BJ (cell line): ENCODE measurements around the gene GRM2. TPM values are rescaled to one million over a fixed set of nuclear protein-coding genes. Genes with fewer than 3 reads are reported as not detected.

Source experiments
- CTCF ChIA-PET: fragments of 350-600 bp; formaldehyde crosslinking; extraction: SDS; loops from one replicate; lab custom pipeline; 2021; ENCODE audit warnings: antibody characterized with exemption, inconsistent platforms; lab: Yijun Ruan, JAX
- POLR2A ChIA-PET: fragments of 300-600 bp; sonication (Branson Sonifier 250); formaldehyde crosslinking; extraction: SDS; loops from one replicate; lab custom pipeline; 2021; ENCODE audit warnings: antibody characterized with exemption; lab: Charles Lee
- DNase-seq: peaks from one replicate; pipeline ENCODE4 v3.0.0-alpha.2; 2011; ENCODE audit warnings: low read depth
- H3K27me3 ChIP-seq: 2 replicates; pipeline ENCODE4 v1.6.0; 2011; ENCODE audit warnings: low read length; ENCODE audit not compliant: control insufficient read depth, insufficient read depth
- H3K36me3 ChIP-seq: 2 replicates; pipeline ENCODE4 v1.5.1; 2011; ENCODE audit warnings: low read length; ENCODE audit not compliant: control insufficient read depth, insufficient read depth
- H3K4me3 ChIP-seq: 2 replicates; pipeline ENCODE4 v1.5.1; 2011; ENCODE audit warnings: low read depth, mild to moderate bottlenecking, control low read depth, low read length
- polyA plus RNA-seq: library from polyadenylated mRNA; depleted of rRNA; stranded (reverse); fragments of >200 nt; gene quantifications from 2 replicates; pipeline ENCODE4 v1.2.3, GENCODE V29; 2011
- TF ChIP-seq, protein P1 (sequence below): IDR thresholded peaks from 2 replicates; pipeline ENCODE4 v1.5.1; 2011; ENCODE audit warnings: low read depth, mild to moderate bottlenecking, control low read depth, inconsistent platforms, low read length, moderate library complexity; ENCODE audit not compliant: insufficient read depth

Gene GRM2
- polyA plus RNA-seq, 1 experiment, result 0.09 TPM

DNA sequence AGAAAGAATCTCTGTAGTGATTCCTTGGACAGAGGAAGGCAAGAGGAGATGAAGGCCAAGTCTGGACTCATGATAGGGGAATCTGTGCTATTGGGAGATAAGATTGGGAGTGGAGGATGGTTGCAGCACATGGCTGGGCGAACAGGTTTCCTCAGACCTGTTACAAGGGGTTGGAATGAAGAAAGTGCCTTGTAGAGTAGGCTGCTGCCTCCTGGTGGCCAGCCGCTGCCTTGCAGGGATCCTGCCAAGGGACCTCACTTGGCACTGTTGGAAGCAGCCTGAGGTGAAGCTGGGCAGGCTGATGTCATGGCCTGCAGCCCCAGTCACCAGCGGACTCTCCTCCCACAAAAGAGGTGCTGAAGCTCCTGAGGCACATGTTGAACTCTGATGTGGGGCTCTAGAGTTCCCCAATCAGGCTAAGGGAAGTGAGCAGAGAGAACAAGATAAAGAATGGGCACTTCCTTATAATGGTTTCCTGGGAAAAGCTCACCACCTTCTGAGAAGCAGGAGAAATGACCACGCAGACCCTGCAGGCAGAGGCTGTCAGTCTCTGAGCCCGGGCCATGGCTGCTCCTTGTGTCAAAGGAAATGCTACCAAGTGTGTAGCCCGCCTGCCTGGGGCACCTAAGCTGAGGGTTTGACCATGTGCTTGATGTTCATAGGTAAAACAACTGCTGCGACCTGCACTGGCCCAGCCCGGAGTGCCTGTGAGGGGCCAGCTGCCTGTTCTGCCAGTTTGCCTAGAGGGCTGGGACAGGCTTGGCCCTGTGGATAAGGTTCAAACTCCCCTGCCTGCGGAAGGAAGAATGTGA is 37.4 kb upstream of the GRM2 start:
- CTCF ChIA-PET, result interaction anchor here (0.6 to 16.2 kb wide), 32 partner anchors 8 to 1059 kb away, joined by 3 to 207 read pairs (median 4); partner anchors contain the start of genes DCAF1 and MAPKAPK3
- TF ChIP-seq, protein P1, sequence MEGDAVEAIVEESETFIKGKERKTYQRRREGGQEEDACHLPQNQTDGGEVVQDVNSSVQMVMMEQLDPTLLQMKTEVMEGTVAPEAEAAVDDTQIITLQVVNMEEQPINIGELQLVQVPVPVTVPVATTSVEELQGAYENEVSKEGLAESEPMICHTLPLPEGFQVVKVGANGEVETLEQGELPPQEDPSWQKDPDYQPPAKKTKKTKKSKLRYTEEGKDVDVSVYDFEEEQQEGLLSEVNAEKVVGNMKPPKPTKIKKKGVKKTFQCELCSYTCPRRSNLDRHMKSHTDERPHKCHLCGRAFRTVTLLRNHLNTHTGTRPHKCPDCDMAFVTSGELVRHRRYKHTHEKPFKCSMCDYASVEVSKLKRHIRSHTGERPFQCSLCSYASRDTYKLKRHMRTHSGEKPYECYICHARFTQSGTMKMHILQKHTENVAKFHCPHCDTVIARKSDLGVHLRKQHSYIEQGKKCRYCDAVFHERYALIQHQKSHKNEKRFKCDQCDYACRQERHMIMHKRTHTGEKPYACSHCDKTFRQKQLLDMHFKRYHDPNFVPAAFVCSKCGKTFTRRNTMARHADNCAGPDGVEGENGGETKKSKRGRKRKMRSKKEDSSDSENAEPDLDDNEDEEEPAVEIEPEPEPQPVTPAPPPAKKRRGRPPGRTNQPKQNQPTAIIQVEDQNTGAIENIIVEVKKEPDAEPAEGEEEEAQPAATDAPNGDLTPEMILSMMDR, result peak; percentile 99
- DNase-seq, result peak; percentile 28
- POLR2A ChIA-PET, result interaction anchor here (1.2 kb wide), 1 partner anchor 169 kb away, joined by 16 read pairs; the partner anchor contains the start of gene DCAF1
- Histone ChIP-seq H3K4me3 (no peak overlapping the region), H3K36me3 (0 out of 2 replicates have a peak, but pooled peaks cover 3% of the 10 kb centered on the region), H3K27me3 (no peaks in the 10 kb centered on the region)

DNA sequence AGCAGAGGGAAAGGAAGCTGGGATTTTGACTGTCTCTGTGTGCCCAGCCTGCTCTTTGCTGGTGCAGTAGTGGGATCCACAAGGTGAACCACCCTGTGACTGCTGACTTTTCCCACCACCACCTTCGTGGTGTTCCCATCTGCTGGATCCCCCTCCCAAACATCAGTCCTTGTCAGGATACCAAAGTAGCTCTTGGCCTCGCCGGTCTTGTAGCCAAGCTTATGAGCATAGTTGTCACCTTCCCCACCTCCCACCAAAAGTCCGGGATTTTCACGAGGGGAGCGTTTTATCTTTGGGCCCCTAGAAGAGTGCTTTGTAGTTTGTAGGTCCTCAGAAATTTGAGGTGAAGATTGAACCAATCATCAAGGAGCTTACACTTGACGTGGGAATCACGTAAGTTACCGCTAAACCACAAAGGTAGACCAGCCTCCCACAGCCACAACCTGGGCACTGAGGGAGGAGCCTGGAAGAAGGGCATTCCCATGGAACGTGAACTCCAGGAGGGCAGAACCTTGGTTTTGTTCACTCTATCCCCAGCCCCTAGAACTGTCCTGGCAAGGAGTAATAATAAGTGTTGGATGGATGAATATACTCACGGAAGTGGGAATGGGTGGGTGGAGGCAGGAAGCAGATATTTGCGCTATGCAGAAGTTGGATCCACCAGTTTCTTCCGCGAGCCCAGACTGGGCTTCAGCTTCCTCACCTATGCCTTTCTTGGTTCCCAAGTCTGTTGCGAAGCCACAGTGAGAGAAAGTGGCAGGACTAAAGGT is 36.6 kb upstream of the GRM2 start:
- no peak for DNase-seq
- Histone ChIP-seq H3K4me3 (peak overlapping the region; percentile 90), H3K27me3 (no peaks in the 10 kb centered on the region), H3K36me3 (peaks cover 3% of the 10 kb centered on the region)
- TF ChIP-seq, protein P1, result no peak
- POLR2A ChIA-PET, result interaction anchor here (1.2 kb wide), 1 partner anchor 170 kb away, joined by 16 read pairs; the partner anchor contains the start of gene DCAF1
- CTCF ChIA-PET, result interaction anchor here (0.6 to 16.2 kb wide), 24 partner anchors 9 to 1054 kb away, joined by 3 to 207 read pairs (median 4); partner anchors contain the start of genes DCAF1 and MAPKAPK3

DNA sequence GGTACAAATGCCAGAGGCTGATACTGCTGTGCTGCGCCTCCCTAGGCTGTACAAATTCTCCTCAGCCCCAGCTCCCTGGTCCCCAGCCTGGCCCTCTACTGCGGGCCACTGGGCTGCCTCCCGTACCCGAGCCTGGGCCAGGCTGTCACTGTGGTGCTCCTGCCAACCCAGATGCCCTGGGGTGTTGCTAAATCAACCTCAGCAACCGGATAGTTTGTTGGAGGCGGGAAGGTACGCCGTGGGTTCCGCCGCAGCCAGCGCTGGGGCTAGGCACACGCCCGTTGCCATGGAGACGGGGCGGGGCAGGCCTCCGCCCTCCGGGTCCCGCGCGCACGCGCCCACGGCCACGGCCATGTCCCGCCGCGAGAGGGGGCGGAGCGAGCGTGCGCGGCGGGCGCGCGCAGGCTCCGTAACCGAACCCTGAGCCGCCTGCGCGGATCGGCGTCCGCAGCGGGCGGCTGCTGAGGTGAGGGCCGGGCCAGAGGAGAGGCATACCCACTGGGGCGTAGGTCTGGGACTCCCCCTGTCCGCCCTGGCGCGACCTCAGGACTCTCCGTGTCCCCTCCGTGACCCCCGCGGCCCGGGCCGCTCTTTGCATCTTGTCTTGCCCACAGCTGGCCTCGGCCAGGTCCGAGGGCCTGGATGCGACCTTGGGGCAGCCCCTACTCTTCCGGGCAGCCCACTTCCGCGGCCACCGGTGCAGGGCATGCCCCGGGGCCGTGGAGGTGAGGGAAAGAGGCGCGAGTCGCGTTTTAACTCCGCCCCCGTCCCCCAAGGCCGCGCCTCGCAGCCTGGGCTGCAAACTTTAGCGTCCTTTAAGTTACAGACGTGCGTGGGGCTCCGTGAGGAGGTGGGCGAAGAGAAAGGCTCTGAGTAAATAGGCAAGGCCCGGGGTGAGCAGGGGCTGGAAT is 35.8 kb upstream of the GRM2 start, which contains the start of gene TEX264:
TSS of gene TEX264 (plus strand) at position 430 of the 911 bp plus-strand sequence. CDS start 3,053 bp downstream, outside the sequence.
- Histone ChIP-seq H3K36me3 (peaks cover 3% of the 10 kb centered on the region), H3K4me3 (peak within 1 kb of the TSS; percentile 90), H3K27me3 (no peaks in the 10 kb centered on the region)
- ChIA-PET CTCF (interaction anchor here (1.1 to 16.2 kb wide), 10 partner anchors 7 to 1055 kb away, joined by 3 to 207 read pairs (median 17); partner anchors contain the start of genes DCAF1 and MAPKAPK3), POLR2A (interaction anchor here (0.9 kb wide), 1 partner anchor 171 kb away, joined by 6 read pairs; the partner anchor contains the start of gene DCAF1)
- TF ChIP-seq, protein P1, result no peak
- peak; percentile 20 for DNase-seq

DNA sequence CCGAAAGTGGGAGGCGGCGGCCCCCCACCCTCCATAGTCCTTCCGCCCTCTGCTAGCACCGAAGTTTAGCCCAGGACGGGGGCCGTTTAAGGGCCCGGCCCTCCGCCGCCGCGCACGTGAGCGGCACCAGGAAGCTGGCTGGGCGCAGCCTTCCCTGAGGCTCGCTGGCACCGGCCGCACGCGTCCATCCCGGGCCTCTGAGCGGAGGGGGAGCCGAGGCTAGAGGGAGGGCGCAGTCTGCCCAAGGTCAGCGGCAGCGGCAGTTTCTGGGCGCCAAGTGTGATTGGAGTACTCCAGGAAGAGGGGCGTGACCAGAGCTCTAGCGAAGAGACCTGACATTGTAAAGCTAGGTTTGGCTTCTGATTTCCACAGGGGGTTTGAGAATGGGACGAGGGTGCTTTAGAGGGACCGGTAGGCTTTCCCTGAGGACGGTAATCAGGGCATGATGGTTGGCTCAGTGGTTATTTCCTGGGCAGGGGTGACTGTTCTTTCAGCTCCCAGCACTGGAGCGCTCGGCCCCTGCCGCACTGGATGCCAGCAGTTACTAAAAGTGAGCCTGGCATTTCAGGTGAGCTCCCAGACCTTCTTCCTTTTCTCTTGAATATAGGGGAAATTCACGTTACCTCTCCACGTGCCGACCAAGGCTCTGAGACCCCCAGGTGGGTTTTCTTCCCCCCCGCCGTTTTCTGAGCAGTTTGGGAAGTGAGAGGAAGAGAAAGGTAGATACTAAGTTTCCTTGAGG is 35.0 kb upstream of the GRM2 start:
- peaks cover 4% of the 10 kb centered on the region for H3K36me3 ChIP-seq
- ChIA-PET POLR2A (interaction anchor here (0.9 kb wide), 1 partner anchor 172 kb away, joined by 6 read pairs; the partner anchor contains the start of gene DCAF1), CTCF (interaction anchor here (0.9 to 16.2 kb wide), 5 partner anchors 8 to 170 kb away, joined by 3 to 207 read pairs (median 28); partner anchors contain the start of gene DCAF1)
- DNase-seq, result no peak
- TF ChIP-seq, protein P1, result no peak
- H3K4me3 ChIP-seq, result peak overlapping the region; percentile 90
- H3K27me3 ChIP-seq, result no peaks in the 10 kb centered on the region
